ENCODE measurements around the gene FRMD3. TPM values are rescaled to one million over a fixed set of nuclear protein-coding genes. Genes with fewer than 3 reads are reported as not detected.

Gene FRMD3
- total RNA-seq, 4 donors from 2014 or later, result 1.8 to 13.3 (median 3.3) TPM

GRCh38 chr9:83235526-83235925 lies 302.7 kb downstream of the FRMD3 start:
- no peak for DNase-seq
- intact Hi-C loops (cut with DNase I; ENCODE audit: low total_unique reads), result no loop called here
- no peaks in the 10 kb centered on the region for H3K9me3 ChIP-seq
- H3K27ac ChIP-seq, result no peak overlapping the region
- H3K4me1 ChIP-seq, result no peaks in the 10 kb centered on the region
- H3K4me3 ChIP-seq, result no peak overlapping the region
- no peaks in the 10 kb centered on the region for H3K36me3 ChIP-seq
- H3K27me3 ChIP-seq, result no peaks in the 10 kb centered on the region
- TF ChIP-seq CTCF (IDR thresholded peaks at IDR 0.05) (no peak), POLR2A (IDR thresholded peaks at IDR 0.05) (no peak)

GRCh38 chr9:83234541-83234940 lies 303.7 kb downstream of the FRMD3 start:
- H3K27me3 ChIP-seq, result no peaks in the 10 kb centered on the region
- no peaks in the 10 kb centered on the region for H3K9me3 ChIP-seq
- H3K4me1 ChIP-seq, result no peaks in the 10 kb centered on the region
- no peaks in the 10 kb centered on the region for H3K36me3 ChIP-seq
- intact Hi-C loops (cut with DNase I; ENCODE audit: low total_unique reads), result no loop called here
- H3K4me3 ChIP-seq, result no peak overlapping the region
- H3K27ac ChIP-seq, result no peak overlapping the region
- TF ChIP-seq CTCF (IDR thresholded peaks at IDR 0.05), result no peak
- no peak for TF ChIP-seq POLR2A (IDR thresholded peaks at IDR 0.05)
- DNase-seq, result no peak

GRCh38 chr9:83233647-83234046 lies 304.6 kb downstream of the FRMD3 start:
- no peak for DNase-seq
- TF ChIP-seq CTCF (IDR thresholded peaks at IDR 0.05), result no peak
- TF ChIP-seq POLR2A (IDR thresholded peaks at IDR 0.05), result no peak
- Histone ChIP-seq H3K36me3 (no peaks in the 10 kb centered on the region), H3K4me3 (no peak overlapping the region), H3K27me3 (no peaks in the 10 kb centered on the region), H3K9me3 (no peaks in the 10 kb centered on the region), H3K4me1 (no peaks in the 10 kb centered on the region), H3K27ac (no peak overlapping the region)
- intact Hi-C loops (cut with DNase I; ENCODE audit: low total_unique reads), result no loop called here

- H3K27me3 ChIP-seq, result no peaks in the 10 kb centered on the region
- H3K4me1 ChIP-seq, result no peaks in the 10 kb centered on the region
- H3K27ac ChIP-seq, result no peak overlapping the region
- no peak for TF ChIP-seq CTCF (IDR thresholded peaks at IDR 0.05)
- no peak for TF ChIP-seq POLR2A (IDR thresholded peaks at IDR 0.05)
- H3K9me3 ChIP-seq, result no peaks in the 10 kb centered on the region
- H3K4me3 ChIP-seq, result no peak overlapping the region
- DNase-seq, result no peak
- intact Hi-C loops (cut with DNase I; ENCODE audit: low total_unique reads), result no loop called here
- H3K36me3 ChIP-seq, result no peaks in the 10 kb centered on the region
Observed at GRCh38 chr9:83231039-83231438, 307.2 kb downstream of the FRMD3 start.

- no peaks in the 10 kb centered on the region for H3K36me3 ChIP-seq
- no peak for TF ChIP-seq CTCF (IDR thresholded peaks at IDR 0.05)
- TF ChIP-seq POLR2A (IDR thresholded peaks at IDR 0.05), result no peak
- no peaks in the 10 kb centered on the region for H3K4me1 ChIP-seq
- intact Hi-C loops (cut with DNase I; ENCODE audit: low total_unique reads), result no loop called here
- no peaks in the 10 kb centered on the region for H3K27me3 ChIP-seq
- H3K27ac ChIP-seq, result no peak overlapping the region
- DNase-seq, result no peak
- H3K4me3 ChIP-seq, result no peak overlapping the region
- no peaks in the 10 kb centered on the region for H3K9me3 ChIP-seq
Observed at GRCh38 chr9:83220730-83221129, 317.5 kb downstream of the FRMD3 start.
